Activated CD8-positive, alpha-beta T cell treated with anti-CD3 and anti-CD28 coated beads for 36 hours (primary cell): ENCODE measurements around the gene CPXM2. TPM values are rescaled to one million over a fixed set of nuclear protein-coding genes. Genes with fewer than 3 reads are reported as not detected.

Experiments
- ATAC-seq: fragments of 200-7000 bp; cut with Tn5 transposase; one replicate; pipeline ENCODE4 v1.10.0; 2021; ENCODE audit warnings: mild to moderate bottlenecking, moderate library complexity
- CTCF ChIA-PET: fragments of 350-600 bp; sonication (Branson Sonifier 250); formaldehyde crosslinking; loops from one replicate; lab custom pipeline; 2021; ENCODE audit warnings: antibody characterized with exemption; lab: Charles Lee
- POLR2A ChIA-PET: fragments of 350-600 bp; sonication (Branson Sonifier 250); formaldehyde crosslinking; loops from one replicate; lab custom pipeline; 2021; ENCODE audit warnings: antibody characterized with exemption; lab: Charles Lee
- DNase-seq: peaks from one replicate; pipeline ENCODE4 v3.0.0-alpha.2; 2020
- H3K27ac Mint-ChIP-seq: one replicate; pipeline ENCODE4 v1.8.0; 2021; ENCODE audit warnings: mild to moderate bottlenecking, mixed read lengths
- H3K27me3 Mint-ChIP-seq: one replicate; pipeline ENCODE4 v1.8.0; 2021; ENCODE audit warnings: mixed read lengths
- H3K36me3 Mint-ChIP-seq: one replicate; pipeline ENCODE4 v1.8.0; 2021; ENCODE audit warnings: low read depth, mixed read lengths
- H3K4me1 Mint-ChIP-seq: one replicate; pipeline ENCODE4 v1.8.0; 2021; ENCODE audit warnings: low read depth, mixed read lengths
- H3K4me3 Mint-ChIP-seq: one replicate; pipeline ENCODE4 v1.8.0; 2021; ENCODE audit warnings: mild to moderate bottlenecking, moderate library complexity, mixed read lengths
- H3K9me3 Mint-ChIP-seq: one replicate; pipeline ENCODE4 v1.8.0; 2021; ENCODE audit warnings: mixed read lengths
- intact Hi-C: fragments of 100-400 bp; cut with micrococcal nuclease; formaldehyde crosslinking; loops from one replicate; pipeline ENCODE4 v1.10.0; 2022
- total RNA-seq, 2 experiments: library from RNA; stranded (reverse); gene quantifications; one replicate each; pipeline ENCODE4 v1.2.3, GENCODE V29; 2021
- TF ChIP-seq, protein P1 (sequence below): fragments of 200-600 bp; IDR thresholded peaks from one replicate; pipeline ENCODE4 v1.8.0; 2022; ENCODE audit warnings: antibody characterized with exemption, mild to moderate bottlenecking

The CPXM2 gene
- total RNA-seq, 2 experiments from 2014 or later = not detected

DNA sequence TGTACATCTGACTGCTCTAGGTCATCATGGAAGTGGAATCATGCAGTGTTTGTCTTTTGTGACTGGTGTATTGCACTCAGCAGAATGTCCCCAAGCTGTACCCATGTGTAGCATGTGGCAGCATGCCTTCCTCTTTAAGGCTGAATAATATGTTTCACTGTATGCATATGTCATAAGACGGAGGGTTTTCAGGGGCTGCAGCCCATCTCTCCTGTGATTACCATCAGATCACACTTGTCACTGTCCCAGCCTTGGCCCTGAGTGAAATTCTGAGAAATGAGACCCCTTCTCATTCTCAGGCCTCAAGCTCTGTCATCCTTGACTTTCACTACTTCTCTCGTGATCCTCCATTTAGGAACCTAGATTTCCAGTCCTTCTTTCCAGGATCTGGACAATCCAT is 50.0 kb downstream of the CPXM2 start:
- TF ChIP-seq, protein P1, sequence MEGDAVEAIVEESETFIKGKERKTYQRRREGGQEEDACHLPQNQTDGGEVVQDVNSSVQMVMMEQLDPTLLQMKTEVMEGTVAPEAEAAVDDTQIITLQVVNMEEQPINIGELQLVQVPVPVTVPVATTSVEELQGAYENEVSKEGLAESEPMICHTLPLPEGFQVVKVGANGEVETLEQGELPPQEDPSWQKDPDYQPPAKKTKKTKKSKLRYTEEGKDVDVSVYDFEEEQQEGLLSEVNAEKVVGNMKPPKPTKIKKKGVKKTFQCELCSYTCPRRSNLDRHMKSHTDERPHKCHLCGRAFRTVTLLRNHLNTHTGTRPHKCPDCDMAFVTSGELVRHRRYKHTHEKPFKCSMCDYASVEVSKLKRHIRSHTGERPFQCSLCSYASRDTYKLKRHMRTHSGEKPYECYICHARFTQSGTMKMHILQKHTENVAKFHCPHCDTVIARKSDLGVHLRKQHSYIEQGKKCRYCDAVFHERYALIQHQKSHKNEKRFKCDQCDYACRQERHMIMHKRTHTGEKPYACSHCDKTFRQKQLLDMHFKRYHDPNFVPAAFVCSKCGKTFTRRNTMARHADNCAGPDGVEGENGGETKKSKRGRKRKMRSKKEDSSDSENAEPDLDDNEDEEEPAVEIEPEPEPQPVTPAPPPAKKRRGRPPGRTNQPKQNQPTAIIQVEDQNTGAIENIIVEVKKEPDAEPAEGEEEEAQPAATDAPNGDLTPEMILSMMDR = no peak
- Mint-ChIP-seq H3K9me3 (no peaks in the 10 kb centered on the region), H3K27me3 (peaks cover 4% of the 10 kb centered on the region), H3K36me3 (no peaks in the 10 kb centered on the region), H3K27ac (no peak overlapping the region), H3K4me3 (no peak overlapping the region), H3K4me1 (no peaks in the 10 kb centered on the region)
- ChIA-PET CTCF (no interaction called here), POLR2A (no interaction called here)
- ATAC-seq = no peak
- intact Hi-C loops = no loop called here
- DNase-seq = no peak

DNA sequence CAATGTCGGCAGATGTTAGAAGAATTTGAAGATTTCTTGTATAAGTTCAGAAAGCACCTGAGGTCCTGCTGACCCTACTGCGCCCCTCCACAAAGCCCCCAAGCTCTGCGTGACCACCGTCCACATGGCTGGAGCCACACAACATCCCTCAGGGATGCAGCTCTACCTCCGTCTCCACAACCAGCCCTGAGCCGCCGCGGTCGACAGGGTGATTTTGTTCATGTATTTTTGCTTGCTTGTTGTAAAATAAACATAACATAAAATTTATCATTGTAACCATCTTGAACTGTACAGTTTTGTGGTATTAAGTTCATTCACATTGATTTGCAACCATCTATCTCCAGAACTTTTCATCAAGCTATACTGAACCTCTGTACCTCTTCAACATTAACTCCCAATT is 50.5 kb downstream of the CPXM2 start:
- H3K4me3 Mint-ChIP-seq = no peak overlapping the region
- POLR2A ChIA-PET = no interaction called here
- no peak for ATAC-seq
- no peak for DNase-seq
- H3K27ac Mint-ChIP-seq = no peak overlapping the region
- CTCF ChIA-PET = no interaction called here
- H3K4me1 Mint-ChIP-seq = no peaks in the 10 kb centered on the region
- H3K27me3 Mint-ChIP-seq = peaks cover 7% of the 10 kb centered on the region
- TF ChIP-seq, protein P1 = no peak
- no peaks in the 10 kb centered on the region for H3K9me3 Mint-ChIP-seq
- no peaks in the 10 kb centered on the region for H3K36me3 Mint-ChIP-seq
- intact Hi-C loops = no loop called here

DNA sequence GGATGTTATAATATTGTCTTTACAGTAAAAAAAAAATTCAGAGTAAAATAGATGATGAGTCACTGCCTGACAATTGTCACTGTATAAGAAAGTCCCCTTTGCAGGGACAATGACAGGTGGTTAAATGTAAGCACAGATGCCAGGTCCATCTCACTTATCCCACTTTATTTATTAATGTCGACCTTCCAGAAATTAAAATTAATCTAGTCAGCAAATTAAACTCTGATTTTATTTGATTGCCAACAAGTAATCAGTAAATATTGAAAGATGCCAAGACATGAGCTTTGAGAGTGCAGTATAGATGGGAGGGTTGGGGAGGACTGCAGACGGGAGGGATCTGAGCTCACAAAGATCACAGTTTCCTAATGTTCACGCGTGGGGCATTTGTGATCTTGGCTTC is 50.9 kb downstream of the CPXM2 start:
- intact Hi-C loops = no loop called here
- peaks cover 7% of the 10 kb centered on the region for H3K27me3 Mint-ChIP-seq
- no peak for DNase-seq
- ChIA-PET CTCF (no interaction called here), POLR2A (no interaction called here)
- H3K4me1 Mint-ChIP-seq = no peaks in the 10 kb centered on the region
- TF ChIP-seq, protein P1 = no peak
- H3K27ac Mint-ChIP-seq = no peak overlapping the region
- no peak for ATAC-seq
- H3K4me3 Mint-ChIP-seq = no peak overlapping the region
- H3K9me3 Mint-ChIP-seq = no peaks in the 10 kb centered on the region
- no peaks in the 10 kb centered on the region for H3K36me3 Mint-ChIP-seq

DNA sequence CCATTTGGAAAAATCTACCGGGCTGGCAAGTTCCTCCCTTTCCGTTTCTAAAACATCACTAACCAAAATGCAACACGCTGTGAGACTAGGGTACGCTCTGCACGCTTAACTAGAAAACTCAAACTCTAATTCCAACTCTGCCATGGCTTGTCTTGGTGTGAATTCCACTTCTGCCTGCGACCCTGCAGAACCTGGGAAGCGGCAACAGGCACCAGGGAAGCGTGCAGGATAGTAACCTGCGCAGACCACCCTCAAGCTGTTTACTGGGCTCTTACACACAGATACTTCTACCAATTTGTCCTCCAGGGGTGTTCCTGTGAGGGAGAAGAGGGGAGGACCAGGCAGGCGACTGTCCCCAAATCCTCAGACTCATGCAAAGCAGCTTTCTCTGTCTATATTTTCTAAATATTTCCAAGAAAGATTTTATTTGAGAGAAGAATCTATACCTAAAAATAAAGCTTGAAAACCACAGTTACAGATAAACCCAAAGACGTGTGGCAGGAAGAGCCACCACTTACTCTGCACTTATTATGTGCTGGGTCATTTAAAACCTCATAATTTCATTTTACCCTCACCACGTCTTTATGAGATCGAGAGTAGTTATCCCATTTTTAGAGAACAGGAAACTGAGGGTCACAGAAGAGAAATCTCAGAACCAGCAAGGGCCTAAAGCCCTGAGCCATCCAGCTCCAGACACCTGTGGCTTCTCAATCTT is 52.9 kb downstream of the CPXM2 start:
- no peak overlapping the region for H3K27ac Mint-ChIP-seq
- H3K4me3 Mint-ChIP-seq = no peak overlapping the region
- H3K27me3 Mint-ChIP-seq = peaks cover 7% of the 10 kb centered on the region
- POLR2A ChIA-PET = no interaction called here
- ATAC-seq (no peak), DNase-seq (no peak)
- CTCF ChIA-PET = no interaction called here
- TF ChIP-seq, protein P1 = no peak
- no peaks in the 10 kb centered on the region for H3K36me3 Mint-ChIP-seq
- no peaks in the 10 kb centered on the region for H3K4me1 Mint-ChIP-seq
- intact Hi-C loops = no loop called here
- no peaks in the 10 kb centered on the region for H3K9me3 Mint-ChIP-seq

DNA sequence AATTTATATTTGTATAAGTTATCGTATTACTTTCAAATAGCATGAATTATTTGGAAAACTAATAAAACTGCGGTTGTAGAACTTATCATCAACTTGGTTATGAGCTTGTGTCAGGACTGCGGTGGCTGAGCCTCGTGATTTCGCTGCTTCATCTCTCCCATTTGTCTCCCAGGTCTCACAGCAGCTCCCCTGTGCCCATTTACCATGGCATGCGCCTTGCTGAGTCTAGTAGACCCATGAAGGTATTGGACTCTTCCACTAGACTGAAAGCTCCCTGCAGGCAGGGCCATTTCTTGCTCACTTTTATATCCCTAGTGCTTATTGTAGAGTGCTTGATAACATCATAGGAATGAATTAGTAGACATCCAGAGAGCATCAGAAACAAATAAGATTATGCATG is 53.9 kb downstream of the CPXM2 start:
- intact Hi-C loops = no loop called here
- H3K4me3 Mint-ChIP-seq = no peak overlapping the region
- no peak overlapping the region for H3K27ac Mint-ChIP-seq
- H3K9me3 Mint-ChIP-seq = no peaks in the 10 kb centered on the region
- ATAC-seq (no peak), DNase-seq (no peak)
- peaks cover 5% of the 10 kb centered on the region for H3K27me3 Mint-ChIP-seq
- TF ChIP-seq, protein P1 = no peak
- no peaks in the 10 kb centered on the region for H3K4me1 Mint-ChIP-seq
- ChIA-PET POLR2A (no interaction called here), CTCF (no interaction called here)
- no peaks in the 10 kb centered on the region for H3K36me3 Mint-ChIP-seq
